ENCODE measurements around the gene SLC15A3.

SLC15A3 gene

DNA sequence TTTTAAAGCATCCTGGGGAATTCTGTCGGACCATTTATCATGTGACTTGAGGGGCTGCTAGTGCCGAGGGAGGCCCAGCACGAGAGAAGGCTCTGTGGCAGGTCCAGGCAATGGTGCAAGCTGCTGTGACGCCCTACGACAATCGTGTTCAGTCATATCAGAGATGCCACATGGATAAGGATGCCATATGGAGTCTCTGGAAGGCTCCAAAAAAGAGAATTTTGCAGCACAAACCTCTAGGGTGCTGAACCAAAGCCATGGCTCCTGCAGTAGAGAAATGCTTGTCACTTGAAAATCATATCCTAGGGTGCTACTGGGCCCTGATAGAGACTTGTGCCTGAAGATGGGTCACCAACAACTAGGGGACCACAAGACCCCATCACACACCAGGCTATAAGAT is 12.8 kb upstream of the SLC15A3 start:
- TF ChIP-seq, protein P1, sequence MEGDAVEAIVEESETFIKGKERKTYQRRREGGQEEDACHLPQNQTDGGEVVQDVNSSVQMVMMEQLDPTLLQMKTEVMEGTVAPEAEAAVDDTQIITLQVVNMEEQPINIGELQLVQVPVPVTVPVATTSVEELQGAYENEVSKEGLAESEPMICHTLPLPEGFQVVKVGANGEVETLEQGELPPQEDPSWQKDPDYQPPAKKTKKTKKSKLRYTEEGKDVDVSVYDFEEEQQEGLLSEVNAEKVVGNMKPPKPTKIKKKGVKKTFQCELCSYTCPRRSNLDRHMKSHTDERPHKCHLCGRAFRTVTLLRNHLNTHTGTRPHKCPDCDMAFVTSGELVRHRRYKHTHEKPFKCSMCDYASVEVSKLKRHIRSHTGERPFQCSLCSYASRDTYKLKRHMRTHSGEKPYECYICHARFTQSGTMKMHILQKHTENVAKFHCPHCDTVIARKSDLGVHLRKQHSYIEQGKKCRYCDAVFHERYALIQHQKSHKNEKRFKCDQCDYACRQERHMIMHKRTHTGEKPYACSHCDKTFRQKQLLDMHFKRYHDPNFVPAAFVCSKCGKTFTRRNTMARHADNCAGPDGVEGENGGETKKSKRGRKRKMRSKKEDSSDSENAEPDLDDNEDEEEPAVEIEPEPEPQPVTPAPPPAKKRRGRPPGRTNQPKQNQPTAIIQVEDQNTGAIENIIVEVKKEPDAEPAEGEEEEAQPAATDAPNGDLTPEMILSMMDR (IDR thresholded peaks at IDR 0.05; ENCODE audit: insufficient read depth, low read length, poor library complexity, severe bottlenecking), result no peak
- no peak for TF ChIP-seq EZH2phosphoT487 (conservative IDR thresholded peaks at IDR 0.05; ENCODE audit: low read length)
- no peaks in the 10 kb centered on the region for H3F3A ChIP-seq (ENCODE audit: insufficient read depth)
- no peak overlapping the region for H2AFZ ChIP-seq (ENCODE audit: low read depth, low read length, severe bottlenecking)
- H3K36me3 ChIP-seq (ENCODE audit: low read length), result no peaks in the 10 kb centered on the region
- H3K4me3 ChIP-seq (ENCODE audit: insufficient read depth, low read length, poor library complexity, severe bottlenecking), result no peak overlapping the region
- no peaks in the 10 kb centered on the region for H3K9me3 ChIP-seq (ENCODE audit: insufficient read depth, low read length)
- H3K9me2 ChIP-seq (replicated peaks; ENCODE audit: insufficient read depth, low read length), result no peaks in the 10 kb centered on the region
- no peak overlapping the region for H3K4me2 ChIP-seq (ENCODE audit: low read depth, low read length, poor library complexity, severe bottlenecking)
- H4K20me1 ChIP-seq (ENCODE audit: low read depth, low read length), result no peaks in the 10 kb centered on the region
- no peak overlapping the region for H3K27ac ChIP-seq (ENCODE audit: low read depth, low read length)
- H3K79me2 ChIP-seq (ENCODE audit: insufficient read depth, low read length), result no peaks in the 10 kb centered on the region
- no peaks in the 10 kb centered on the region for H3K27me3 ChIP-seq (ENCODE audit: low read length)
- no peak overlapping the region for H3K9ac ChIP-seq (ENCODE audit: low read length)

DNA sequence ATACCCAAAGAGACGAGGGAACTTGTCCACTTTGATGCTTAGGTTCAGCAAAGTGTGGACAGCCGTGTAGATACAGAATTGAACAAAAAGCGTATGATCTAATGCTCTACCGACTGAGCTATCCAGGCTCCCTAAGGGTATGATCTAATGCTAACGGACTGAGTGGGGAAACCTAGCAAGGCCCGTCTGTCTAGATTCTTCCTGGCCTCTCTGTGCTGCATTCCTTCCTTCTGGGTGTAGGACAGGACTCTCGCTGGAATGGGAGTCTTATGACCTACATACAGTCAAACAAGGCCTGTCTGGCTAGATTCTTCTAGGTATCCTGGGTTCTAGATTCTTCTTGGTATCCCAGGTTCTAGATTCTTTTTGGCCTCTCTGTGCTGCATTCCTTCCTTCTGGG is 8.4 kb upstream of the SLC15A3 start:
- H3K27me3 ChIP-seq (ENCODE audit: low read length), result no peaks in the 10 kb centered on the region
- no peaks in the 10 kb centered on the region for H3K9me2 ChIP-seq (replicated peaks; ENCODE audit: insufficient read depth, low read length)
- no peak overlapping the region for H2AFZ ChIP-seq (ENCODE audit: low read depth, low read length, severe bottlenecking)
- H3K79me2 ChIP-seq (ENCODE audit: insufficient read depth, low read length), result no peaks in the 10 kb centered on the region
- no peaks in the 10 kb centered on the region for H3F3A ChIP-seq (ENCODE audit: insufficient read depth)
- no peak overlapping the region for H3K9ac ChIP-seq (ENCODE audit: low read length)
- H3K36me3 ChIP-seq (ENCODE audit: low read length), result no peaks in the 10 kb centered on the region
- H3K9me3 ChIP-seq (ENCODE audit: insufficient read depth, low read length), result no peaks in the 10 kb centered on the region
- H4K20me1 ChIP-seq (ENCODE audit: low read depth, low read length), result no peaks in the 10 kb centered on the region
- no peak overlapping the region for H3K4me2 ChIP-seq (ENCODE audit: low read depth, low read length, poor library complexity, severe bottlenecking)
- no peak overlapping the region for H3K27ac ChIP-seq (ENCODE audit: low read depth, low read length)
- no peak overlapping the region for H3K4me3 ChIP-seq (ENCODE audit: insufficient read depth, low read length, poor library complexity, severe bottlenecking)
- TF ChIP-seq, protein P1 (IDR thresholded peaks at IDR 0.05; ENCODE audit: insufficient read depth, low read length, poor library complexity, severe bottlenecking), result no peak
- no peak for TF ChIP-seq EZH2phosphoT487 (conservative IDR thresholded peaks at IDR 0.05; ENCODE audit: low read length)

DNA sequence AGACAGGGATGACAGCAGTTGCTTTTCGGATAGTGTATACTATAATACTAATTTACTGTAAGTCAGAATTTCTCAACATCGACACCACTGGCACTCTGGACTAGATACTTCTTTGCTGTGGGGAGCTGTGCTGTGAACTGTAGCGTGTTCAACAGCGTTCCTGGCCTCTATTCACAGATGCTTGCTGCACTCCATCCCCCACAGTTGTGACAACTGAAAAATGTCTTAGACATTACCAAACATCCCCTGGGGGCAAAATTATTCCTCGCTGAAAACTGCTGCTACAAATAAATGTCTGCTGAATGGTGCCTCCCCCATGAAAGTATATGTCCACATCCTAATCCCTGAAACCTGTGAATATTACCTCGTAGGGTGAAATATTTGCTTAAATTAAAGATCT is 7.5 kb upstream of the SLC15A3 start:
- no peaks in the 10 kb centered on the region for H3K9me3 ChIP-seq (ENCODE audit: insufficient read depth, low read length)
- H4K20me1 ChIP-seq (ENCODE audit: low read depth, low read length), result no peaks in the 10 kb centered on the region
- TF ChIP-seq, protein P1 (IDR thresholded peaks at IDR 0.05; ENCODE audit: insufficient read depth, low read length, poor library complexity, severe bottlenecking), result no peak
- TF ChIP-seq EZH2phosphoT487 (conservative IDR thresholded peaks at IDR 0.05; ENCODE audit: low read length), result no peak
- no peak overlapping the region for H3K9ac ChIP-seq (ENCODE audit: low read length)
- H3K9me2 ChIP-seq (replicated peaks; ENCODE audit: insufficient read depth, low read length), result no peaks in the 10 kb centered on the region
- H3F3A ChIP-seq (ENCODE audit: insufficient read depth), result no peaks in the 10 kb centered on the region
- no peaks in the 10 kb centered on the region for H3K27me3 ChIP-seq (ENCODE audit: low read length)
- H3K4me2 ChIP-seq (ENCODE audit: low read depth, low read length, poor library complexity, severe bottlenecking), result no peak overlapping the region
- H3K4me3 ChIP-seq (ENCODE audit: insufficient read depth, low read length, poor library complexity, severe bottlenecking), result no peak overlapping the region
- H3K27ac ChIP-seq (ENCODE audit: low read depth, low read length), result no peak overlapping the region
- no peaks in the 10 kb centered on the region for H3K79me2 ChIP-seq (ENCODE audit: insufficient read depth, low read length)
- no peak overlapping the region for H2AFZ ChIP-seq (ENCODE audit: low read depth, low read length, severe bottlenecking)
- no peaks in the 10 kb centered on the region for H3K36me3 ChIP-seq (ENCODE audit: low read length)
